Measurements from ENCODE around the gene GNAT2. TPM values are rescaled to one million over a fixed set of nuclear protein-coding genes. Genes with fewer than 3 reads are reported as not detected.

The GNAT2 gene
- total RNA-seq, 4 donors from 2014 or later = 0.33 TPM; not detected in 3

Small RNA genes within 50 kb of the gene (small RNA-seq; reads per million reads assigned to genes)
- 0 reads per million in 3 donors for gene RNU6V

Other genes starting within 250 kb of the GNAT2 start
- gene SORT1, start 221.7 kb downstream of the GNAT2 start, total RNA-seq = 100 to 1,000 TPM in 3 of 4 donors, 10 to 100 TPM in 1; 92.6 to 136 (median 134) TPM
- gene PSMA5, start 193.2 kb downstream of the GNAT2 start, total RNA-seq = 10 to 100 TPM; 15.8 to 29.8 (median 27.4) TPM
- gene SYPL2, start 153.1 kb downstream of the GNAT2 start, total RNA-seq = 1 to 10 TPM; 2.7 to 8.0 (median 4.6) TPM
- gene ATXN7L2, start 135.7 kb downstream of the GNAT2 start, total RNA-seq = 1 to 10 TPM; 2.2 to 3.3 (median 2.7) TPM
- 10 to 100 TPM in 2 of 4 donors, 1 to 10 TPM in 2; 6.2 to 16.4 (median 8.2) TPM for gene CYB561D1, start 125.5 kb downstream of the GNAT2 start, total RNA-seq
- gene AMIGO1, start 109.9 kb downstream of the GNAT2 start, total RNA-seq = 10 to 100 TPM in 2 of 4 donors, 1 to 10 TPM in 2; 8.4 to 23.7 (median 14.0) TPM
- not detected for gene GPR61, start 79.7 kb downstream of the GNAT2 start, total RNA-seq
- gene GNAI3, start 71.0 kb downstream of the GNAT2 start, total RNA-seq = 1 to 10 TPM; 5.9 to 7.2 (median 6.6) TPM
- 10 to 100 TPM; 23.7 to 38.8 (median 33.2) TPM for gene AMPD2, start 221 bp upstream of the GNAT2 start, total RNA-seq
- gene GSTM4, start 36.5 kb upstream of the GNAT2 start, total RNA-seq = 10 to 100 TPM; 33.1 to 43.1 (median 39.1) TPM
- gene GSTM2, start 48.4 kb upstream of the GNAT2 start, total RNA-seq = 10 to 100 TPM; 19.9 to 59.0 (median 39.3) TPM
- 10 to 100 TPM in 1 of 4 donors, not detected in 3; 23.1 TPM for gene GSTM1, start 68.2 kb upstream of the GNAT2 start, total RNA-seq
- gene GSTM5, start 92.6 kb upstream of the GNAT2 start, total RNA-seq = 1 to 10 TPM; 4.2 to 7.6 (median 6.0) TPM
- gene GSTM3, start 121.4 kb upstream of the GNAT2 start, total RNA-seq = 100 to 1,000 TPM in 1 of 4 donors, 10 to 100 TPM in 3; 64.6 to 111 (median 76.9) TPM
- gene EPS8L3, start 144.3 kb upstream of the GNAT2 start, total RNA-seq = under 1 TPM in 1 of 4 donors, not detected in 3; 0.52 TPM